ENCODE data around the gene PRDM16.

Gene PRDM16

GRCh38 chr1:3452866-3453175, 383.8 kb downstream of the PRDM16 start:
- Histone ChIP-seq H3K9me3 (replicated peaks; ENCODE audit: insufficient read depth, low read length) (no peaks in the 10 kb centered on the region), H3K9me2 (replicated peaks; ENCODE audit: insufficient read depth, low read length) (no peaks in the 10 kb centered on the region), H2AFZ (ENCODE audit: low read length) (no peak overlapping the region), H4K20me1 (ENCODE audit: insufficient read depth, low read length) (no peaks in the 10 kb centered on the region), H3K4me1 (ENCODE audit: low read length) (peaks cover 2% of the 10 kb centered on the region; the same call in 1 of the 2 replicates), H3K4me3 (ENCODE audit: low read length) (no peak overlapping the region), H3K27me3 (replicated peaks; ENCODE audit: insufficient read depth, low read length) (peaks cover 88% of the 10 kb centered on the region), H3K4me2 (ENCODE audit: low read depth, low read length) (no peak overlapping the region), H3K79me2 (ENCODE audit: low read length) (no peaks in the 10 kb centered on the region), H3K9ac (ENCODE audit: low read length) (no peak overlapping the region), H3K27ac (ENCODE audit: low read length) (no peak overlapping the region), H3F3A (ENCODE audit: insufficient read depth, low read length) (no peaks in the 10 kb centered on the region), H3K36me3 (replicated peaks; ENCODE audit: insufficient read depth, low read length) (no peaks in the 10 kb centered on the region)
- TF ChIP-seq CTCF (IDR thresholded peaks at IDR 0.05; ENCODE audit: low read length) = no peak
- no peak for TF ChIP-seq EZH2phosphoT487 (IDR thresholded peaks at IDR 0.05; ENCODE audit: low read length)
- TF ChIP-seq EZH2 (optimal IDR thresholded peaks at IDR 0.05; ENCODE audit: low read depth, low read length) = no peak
- DNase-seq = no peak

GRCh38 chr1:3453203-3453761, 384.3 kb downstream of the PRDM16 start:
- H3K9me3 ChIP-seq (replicated peaks; ENCODE audit: insufficient read depth, low read length) = no peaks in the 10 kb centered on the region
- peaks cover 88% of the 10 kb centered on the region for H3K27me3 ChIP-seq (replicated peaks; ENCODE audit: insufficient read depth, low read length)
- no peak overlapping the region for H3K4me2 ChIP-seq (ENCODE audit: low read depth, low read length)
- no peaks in the 10 kb centered on the region for H3F3A ChIP-seq (ENCODE audit: insufficient read depth, low read length)
- H3K4me3 ChIP-seq (ENCODE audit: low read length) = no peak overlapping the region
- H3K27ac ChIP-seq (ENCODE audit: low read length) = no peak overlapping the region
- H3K9me2 ChIP-seq (replicated peaks; ENCODE audit: insufficient read depth, low read length) = no peaks in the 10 kb centered on the region
- no peaks in the 10 kb centered on the region for H3K79me2 ChIP-seq (ENCODE audit: low read length)
- H4K20me1 ChIP-seq (ENCODE audit: insufficient read depth, low read length) = no peaks in the 10 kb centered on the region
- TF ChIP-seq EZH2 (optimal IDR thresholded peaks at IDR 0.05; ENCODE audit: low read depth, low read length) = no peak
- TF ChIP-seq CTCF (IDR thresholded peaks at IDR 0.05; ENCODE audit: low read length) = peak; percentile 80
- no peak for TF ChIP-seq EZH2phosphoT487 (IDR thresholded peaks at IDR 0.05; ENCODE audit: low read length)
- peaks cover 2% of the 10 kb centered on the region; the same call in 1 of the 2 replicates for H3K4me1 ChIP-seq (ENCODE audit: low read length)
- no peak overlapping the region for H2AFZ ChIP-seq (ENCODE audit: low read length)
- no peak overlapping the region for H3K9ac ChIP-seq (ENCODE audit: low read length)
- DNase-seq = peak; percentile 41
- H3K36me3 ChIP-seq (replicated peaks; ENCODE audit: insufficient read depth, low read length) = no peaks in the 10 kb centered on the region

- no peaks in the 10 kb centered on the region for H4K20me1 ChIP-seq (ENCODE audit: insufficient read depth, low read length)
- no peak within 1 kb of the TSS; the same call in 1 of the 2 replicates for H3K4me3 ChIP-seq (ENCODE audit: low read length)
- H3K9ac ChIP-seq (ENCODE audit: low read length) = no peak within 1 kb of the TSS
- H3K79me2 ChIP-seq (ENCODE audit: low read length) = no peaks in the 10 kb centered on the region
- no peaks in the 10 kb centered on the region for H3K36me3 ChIP-seq (replicated peaks; ENCODE audit: insufficient read depth, low read length)
- H3K4me1 ChIP-seq (ENCODE audit: low read length) = peaks cover 2% of the 10 kb centered on the region; the same call in 1 of the 2 replicates
- DNase-seq = peak; percentile 23
- peaks cover 90% of the 10 kb centered on the region for H3K27me3 ChIP-seq (replicated peaks; ENCODE audit: insufficient read depth, low read length)
- no peaks in the 10 kb centered on the region for H3K9me2 ChIP-seq (replicated peaks; ENCODE audit: insufficient read depth, low read length)
- H3K9me3 ChIP-seq (replicated peaks; ENCODE audit: insufficient read depth, low read length) = no peaks in the 10 kb centered on the region
- H3K27ac ChIP-seq (ENCODE audit: low read length) = no peak within 1 kb of the TSS
- H3F3A ChIP-seq (ENCODE audit: insufficient read depth, low read length) = no peaks in the 10 kb centered on the region
- no peak within 1 kb of the TSS for H2AFZ ChIP-seq (ENCODE audit: low read length)
- H3K4me2 ChIP-seq (ENCODE audit: low read depth, low read length) = peak within 1 kb of the TSS; percentile 45; the same call in 1 of the 2 replicates
- TF ChIP-seq CTCF (IDR thresholded peaks at IDR 0.05; ENCODE audit: low read length) (peak; percentile 23; the same call in 1 of the 2 replicates), EZH2 (optimal IDR thresholded peaks at IDR 0.05; ENCODE audit: low read depth, low read length) (no peak)
Measured at GRCh38 chr1:3453891-3454810, 385.1 kb downstream of the PRDM16 start, which contains the start of gene ARHGEF16. Gene ARHGEF16 (plus strand): TSS chr1:3454665. CDS start chr1:3463085, 8,420 bp downstream.
